Measurements from ENCODE around the gene FUBP1.

DNA sequence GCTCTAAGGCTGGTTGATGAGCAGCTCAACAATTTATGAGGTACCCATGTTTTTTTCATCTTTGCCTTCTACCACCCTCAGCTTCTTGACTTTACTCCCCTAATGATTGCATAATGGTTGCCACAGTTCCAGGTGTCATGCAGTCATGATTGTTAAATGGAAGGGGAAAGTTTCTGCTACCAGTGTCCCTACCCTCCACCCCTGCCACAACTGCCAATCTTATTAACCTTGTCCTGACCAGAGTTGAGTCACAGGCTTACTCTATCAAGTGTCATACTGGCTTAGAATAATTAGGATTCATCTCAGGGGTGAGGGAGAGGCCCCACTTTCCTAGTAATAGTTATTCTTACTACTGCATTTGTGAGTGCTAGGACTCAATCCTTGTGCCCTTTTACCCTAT lies 7.9 kb upstream of the FUBP1 start:
- TF ChIP-seq, protein P1, sequence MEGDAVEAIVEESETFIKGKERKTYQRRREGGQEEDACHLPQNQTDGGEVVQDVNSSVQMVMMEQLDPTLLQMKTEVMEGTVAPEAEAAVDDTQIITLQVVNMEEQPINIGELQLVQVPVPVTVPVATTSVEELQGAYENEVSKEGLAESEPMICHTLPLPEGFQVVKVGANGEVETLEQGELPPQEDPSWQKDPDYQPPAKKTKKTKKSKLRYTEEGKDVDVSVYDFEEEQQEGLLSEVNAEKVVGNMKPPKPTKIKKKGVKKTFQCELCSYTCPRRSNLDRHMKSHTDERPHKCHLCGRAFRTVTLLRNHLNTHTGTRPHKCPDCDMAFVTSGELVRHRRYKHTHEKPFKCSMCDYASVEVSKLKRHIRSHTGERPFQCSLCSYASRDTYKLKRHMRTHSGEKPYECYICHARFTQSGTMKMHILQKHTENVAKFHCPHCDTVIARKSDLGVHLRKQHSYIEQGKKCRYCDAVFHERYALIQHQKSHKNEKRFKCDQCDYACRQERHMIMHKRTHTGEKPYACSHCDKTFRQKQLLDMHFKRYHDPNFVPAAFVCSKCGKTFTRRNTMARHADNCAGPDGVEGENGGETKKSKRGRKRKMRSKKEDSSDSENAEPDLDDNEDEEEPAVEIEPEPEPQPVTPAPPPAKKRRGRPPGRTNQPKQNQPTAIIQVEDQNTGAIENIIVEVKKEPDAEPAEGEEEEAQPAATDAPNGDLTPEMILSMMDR (IDR thresholded peaks at IDR 0.05 in 8 of 11, conservative IDR thresholded peaks at IDR 0.05 in 3 of 11) = no peak
- TF ChIP-seq POLR2A (IDR thresholded peaks at IDR 0.05) (no peak), POLR2AphosphoS5 (IDR thresholded peaks at IDR 0.05) (no peak)

Data from spleen (tissue), 7 donors.